Spleen (tissue), 7 donors: Measurements from ENCODE around the gene CNNM2.

ENCODE experiments used
- POLR2A ChIP-seq, 3 donors: fragments of 450-650 bp; IDR thresholded peaks; one replicate each; pipeline ENCODE4 v1.5.1; 2017; ENCODE audit warnings: antibody characterized with exemption in 3 of 3, mild to moderate bottlenecking in 1 of 3
- TF ChIP-seq, protein P1 (sequence below), 11 experiments: fragments of 200-600 bp in 7 of 11; fragments of 450-650 bp in 4 of 11; sonication (generic) in 4 of 11; IDR thresholded peaks in 8 of 11; conservative IDR thresholded peaks in 3 of 11; 1 replicate in 7 of 11; 2 replicates in 4 of 11; pipeline versions ENCODE4 v1.4.0 to v1.8.0; 2016 to 2021; ENCODE audit warnings: antibody characterized with exemption in 11 of 11, inconsistent platforms in 4 of 11, mild to moderate bottlenecking in 1 of 11
- donor health status: DM: no; HTN: no; CAD: no; lungs with moderate emphysema.
- donor health status: DM: no; HTN: no; CAD: no.
- donor health status: DM: no; HTN: no; CAD: no.

DNA sequence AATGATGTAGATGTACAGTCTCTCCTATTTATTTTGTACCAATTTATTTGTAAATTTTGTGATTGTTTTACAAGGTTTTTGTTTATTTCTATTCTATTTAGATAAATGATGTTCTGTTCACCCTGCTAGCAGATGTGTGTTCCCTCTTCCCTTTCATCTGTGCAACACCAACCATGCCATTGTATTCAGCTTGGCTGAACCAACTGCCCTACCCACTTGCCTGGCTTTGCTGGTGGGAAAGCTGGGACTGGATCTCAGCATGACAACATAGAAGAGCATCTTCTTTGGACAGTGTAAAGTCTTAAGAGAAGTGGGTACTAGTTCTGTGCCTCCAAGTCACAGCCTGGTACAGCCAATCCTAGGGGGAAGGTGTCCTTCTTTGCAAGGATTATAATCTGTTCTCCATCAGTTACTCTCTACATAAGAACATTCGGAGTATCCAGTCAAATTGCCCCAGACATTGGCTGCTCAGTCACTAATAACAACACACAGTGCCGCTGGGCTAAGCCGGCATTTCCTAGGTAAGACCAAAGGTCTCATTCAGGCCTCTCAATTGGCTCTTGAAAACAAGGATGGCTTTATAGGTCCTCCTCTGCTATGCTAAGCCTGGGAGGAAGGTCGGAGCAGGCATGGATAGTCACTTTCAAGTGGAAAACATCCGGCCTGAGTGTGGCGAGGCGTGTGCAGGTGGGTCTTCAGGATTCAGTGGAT, 165.3 kb downstream of the CNNM2 start:
- TF ChIP-seq, protein P1, sequence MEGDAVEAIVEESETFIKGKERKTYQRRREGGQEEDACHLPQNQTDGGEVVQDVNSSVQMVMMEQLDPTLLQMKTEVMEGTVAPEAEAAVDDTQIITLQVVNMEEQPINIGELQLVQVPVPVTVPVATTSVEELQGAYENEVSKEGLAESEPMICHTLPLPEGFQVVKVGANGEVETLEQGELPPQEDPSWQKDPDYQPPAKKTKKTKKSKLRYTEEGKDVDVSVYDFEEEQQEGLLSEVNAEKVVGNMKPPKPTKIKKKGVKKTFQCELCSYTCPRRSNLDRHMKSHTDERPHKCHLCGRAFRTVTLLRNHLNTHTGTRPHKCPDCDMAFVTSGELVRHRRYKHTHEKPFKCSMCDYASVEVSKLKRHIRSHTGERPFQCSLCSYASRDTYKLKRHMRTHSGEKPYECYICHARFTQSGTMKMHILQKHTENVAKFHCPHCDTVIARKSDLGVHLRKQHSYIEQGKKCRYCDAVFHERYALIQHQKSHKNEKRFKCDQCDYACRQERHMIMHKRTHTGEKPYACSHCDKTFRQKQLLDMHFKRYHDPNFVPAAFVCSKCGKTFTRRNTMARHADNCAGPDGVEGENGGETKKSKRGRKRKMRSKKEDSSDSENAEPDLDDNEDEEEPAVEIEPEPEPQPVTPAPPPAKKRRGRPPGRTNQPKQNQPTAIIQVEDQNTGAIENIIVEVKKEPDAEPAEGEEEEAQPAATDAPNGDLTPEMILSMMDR (IDR thresholded peaks at IDR 0.05 in 8 of 11, conservative IDR thresholded peaks at IDR 0.05 in 3 of 11): no peak
- no peak for TF ChIP-seq POLR2A (IDR thresholded peaks at IDR 0.05)
